ENCODE data around the gene YPEL5. TPM values are rescaled to one million over a fixed set of nuclear protein-coding genes. Genes with fewer than 3 reads are reported as not detected.

Gene YPEL5
- total RNA-seq, 2 experiments from 2014 or later = 38.9 to 52.1 TPM

- Histone ChIP-seq H4K20me1 (ENCODE audit: insufficient read depth, low read length) (no peaks in the 10 kb centered on the region; the same call in 1 of the 2 replicates), H3K4me1 (ENCODE audit: insufficient read depth, low read length, poor library complexity, severe bottlenecking) (peaks cover 49% of the 10 kb centered on the region), H3K4me2 (ENCODE audit: low read length) (peak overlapping the region; percentile 99), H2AFZ (ENCODE audit: low read length) (peak overlapping the region; percentile 58; the same call in 1 of the 2 replicates), H3K79me2 (ENCODE audit: insufficient read depth, low read depth, low read length) (peaks cover 34% of the 10 kb centered on the region; the same call in 1 of the 2 replicates), H3K4me3 (ENCODE audit: low read depth, low read length, poor library complexity, severe bottlenecking) (peak overlapping the region; percentile 72), H3K27ac (ENCODE audit: low read depth, low read length, poor library complexity, severe bottlenecking) (peak overlapping the region; percentile 92), H3K9me3 (ENCODE audit: low read length) (no peaks in the 10 kb centered on the region), H3K36me3 (ENCODE audit: insufficient read depth, low read length) (peaks cover 17% of the 10 kb centered on the region), H3K9me2 (ENCODE audit: insufficient read depth, low read length) (no peaks in the 10 kb centered on the region)
- TF ChIP-seq EZH2phosphoT487 (IDR thresholded peaks at IDR 0.05; ENCODE audit: borderline replicate concordance, low read depth, low read length) (no peak), CTCF (conservative IDR thresholded peaks at IDR 0.05; ENCODE audit: low read length) (no peak)
- ChIA-PET POLR2A (interaction anchor here (0.6 to 5.2 kb wide), 7 partner anchors 9 to 51 kb away, joined by 3 to 33 read pairs (median 9); no protein-coding TSS in a partner anchor), CTCF (ENCODE audit: unreplicated experiment) (interaction anchor here (0.6 to 1.3 kb wide), 3 partner anchors 10 to 565 kb away, joined by 3 read pairs; no protein-coding TSS in a partner anchor)
- no TSS peak for BruUV-seq (replicated peaks)
- DNase-seq (ENCODE audit: low spot score) = peak; percentile 32
- intact Hi-C loops (cut with micrococcal nuclease; ENCODE audit: unreplicated experiment) = loop anchor here (5.0 kb wide), 2 partner anchors 188 to 1108 kb away; no protein-coding TSS in a partner anchor
Observed at GRCh38 chr2:30148850-30149249, 2.0 kb downstream of the YPEL5 start.

DNA sequence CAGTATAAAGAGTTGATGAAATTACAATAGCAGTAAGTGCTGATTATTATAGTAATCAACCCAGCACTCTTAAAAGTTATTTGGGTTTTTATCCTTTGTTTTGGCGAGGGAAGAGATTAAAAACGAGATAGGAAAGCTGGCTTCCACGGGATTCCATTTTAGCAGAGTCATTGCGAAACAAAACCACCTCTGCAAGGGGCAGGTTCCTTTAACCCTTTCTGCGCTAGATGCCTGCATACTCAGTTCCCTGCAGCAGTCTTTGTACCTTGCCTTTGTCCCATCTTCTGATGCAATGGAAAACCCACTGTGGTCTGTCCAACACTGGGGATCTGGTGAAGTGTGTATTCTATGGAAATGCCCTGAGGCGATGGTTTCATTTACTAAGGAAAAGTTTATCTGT, 2.7 kb downstream of the YPEL5 start:
- Histone ChIP-seq H3K79me2 (ENCODE audit: insufficient read depth, low read depth, low read length) (peaks cover 34% of the 10 kb centered on the region; the same call in 1 of the 2 replicates), H2AFZ (ENCODE audit: low read length) (no peak overlapping the region), H3K36me3 (ENCODE audit: insufficient read depth, low read length) (peaks cover 23% of the 10 kb centered on the region), H3K9me3 (ENCODE audit: low read length) (no peaks in the 10 kb centered on the region), H3K4me1 (ENCODE audit: insufficient read depth, low read length, poor library complexity, severe bottlenecking) (peaks cover 49% of the 10 kb centered on the region), H3K4me2 (ENCODE audit: low read length) (peak overlapping the region; percentile 99), H4K20me1 (ENCODE audit: insufficient read depth, low read length) (no peaks in the 10 kb centered on the region; the same call in 1 of the 2 replicates), H3K4me3 (ENCODE audit: low read depth, low read length, poor library complexity, severe bottlenecking) (peak overlapping the region; percentile 72), H3K27ac (ENCODE audit: low read depth, low read length, poor library complexity, severe bottlenecking) (peak overlapping the region; percentile 92), H3K9me2 (ENCODE audit: insufficient read depth, low read length) (no peaks in the 10 kb centered on the region)
- peak; percentile 29 for DNase-seq (ENCODE audit: low spot score)
- no peak for TF ChIP-seq CTCF (conservative IDR thresholded peaks at IDR 0.05; ENCODE audit: low read length)
- TF ChIP-seq EZH2phosphoT487 (IDR thresholded peaks at IDR 0.05; ENCODE audit: borderline replicate concordance, low read depth, low read length) = no peak
- POLR2A ChIA-PET = interaction anchor here (0.6 to 5.2 kb wide), 10 partner anchors 8 to 532 kb away, joined by 3 to 33 read pairs (median 9); no protein-coding TSS in a partner anchor
- CTCF ChIA-PET (ENCODE audit: unreplicated experiment) = interaction anchor here (1.4 kb wide), 1 partner anchor 562 kb away, joined by 3 read pairs; no protein-coding TSS in a partner anchor
- intact Hi-C loops (cut with micrococcal nuclease; ENCODE audit: unreplicated experiment) = loop anchor here (5.0 kb wide), 2 partner anchors 188 to 1108 kb away; no protein-coding TSS in a partner anchor
- no TSS peak for BruUV-seq (replicated peaks)

- Histone ChIP-seq H3K4me2 (ENCODE audit: low read length) (peak overlapping the region; percentile 99), H3K4me3 (ENCODE audit: low read depth, low read length, poor library complexity, severe bottlenecking) (peak overlapping the region; percentile 72), H3K36me3 (ENCODE audit: insufficient read depth, low read length) (peaks cover 26% of the 10 kb centered on the region), H4K20me1 (ENCODE audit: insufficient read depth, low read length) (no peaks in the 10 kb centered on the region; the same call in 1 of the 2 replicates), H3K9me2 (ENCODE audit: insufficient read depth, low read length) (no peaks in the 10 kb centered on the region), H2AFZ (ENCODE audit: low read length) (no peak overlapping the region), H3K27ac (ENCODE audit: low read depth, low read length, poor library complexity, severe bottlenecking) (peak overlapping the region; percentile 92), H3K79me2 (ENCODE audit: insufficient read depth, low read depth, low read length) (peaks cover 34% of the 10 kb centered on the region; the same call in 1 of the 2 replicates), H3K9me3 (ENCODE audit: low read length) (no peaks in the 10 kb centered on the region), H3K4me1 (ENCODE audit: insufficient read depth, low read length, poor library complexity, severe bottlenecking) (peaks cover 47% of the 10 kb centered on the region)
- BruUV-seq (replicated peaks) = no TSS peak
- intact Hi-C loops (cut with micrococcal nuclease; ENCODE audit: unreplicated experiment) = loop anchor here (5.0 kb wide), 2 partner anchors 187 to 1107 kb away; no protein-coding TSS in a partner anchor
- POLR2A ChIA-PET = interaction anchor here (0.6 to 5.2 kb wide), 10 partner anchors 9 to 532 kb away, joined by 3 to 33 read pairs (median 6); no protein-coding TSS in a partner anchor
- CTCF ChIA-PET (ENCODE audit: unreplicated experiment) = interaction anchor here (1.4 kb wide), 1 partner anchor 562 kb away, joined by 3 read pairs; no protein-coding TSS in a partner anchor
- peak; percentile 42 for DNase-seq (ENCODE audit: low spot score)
- TF ChIP-seq CTCF (conservative IDR thresholded peaks at IDR 0.05; ENCODE audit: low read length) = no peak
- no peak for TF ChIP-seq EZH2phosphoT487 (IDR thresholded peaks at IDR 0.05; ENCODE audit: borderline replicate concordance, low read depth, low read length)
Observed at GRCh38 chr2:30149976-30150375, 3.2 kb downstream of the YPEL5 start.

Data from OCI-LY7 (cell line).